ENCODE results near the gene UGT1A8. TPM values are rescaled to one million over a fixed set of nuclear protein-coding genes. Genes with fewer than 3 reads are reported as not detected.
"Not testable (repeated sequence)": the region's sequence is repeated elsewhere in the genome, so short reads cannot be mapped to it uniquely, and the experiment has no call there.

The UGT1A8 gene
- total RNA-seq, 1 experiment from 2014 or later: not detected

DNA sequence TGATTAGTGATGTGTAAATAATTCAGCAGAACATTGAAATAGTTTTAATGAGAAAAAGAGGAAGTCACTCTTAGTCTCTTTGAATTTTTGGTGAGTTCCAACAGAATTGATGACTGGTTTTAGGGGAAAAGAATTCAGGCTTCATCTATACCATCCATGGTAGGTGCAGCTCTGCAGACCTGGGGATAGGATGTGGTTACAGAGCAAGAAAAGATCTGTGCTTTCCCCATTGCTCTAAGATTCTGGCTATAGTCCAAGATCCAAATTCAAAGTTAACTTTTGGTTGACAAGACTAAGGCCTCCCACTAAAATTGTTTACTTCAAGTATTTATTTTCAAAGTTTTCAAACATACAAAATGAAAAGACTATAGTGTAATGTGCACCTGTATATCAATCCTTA lies 22.4 kb downstream of the UGT1A8 start:
- no peak for DNase-seq (ENCODE audit: low spot score)

DNA sequence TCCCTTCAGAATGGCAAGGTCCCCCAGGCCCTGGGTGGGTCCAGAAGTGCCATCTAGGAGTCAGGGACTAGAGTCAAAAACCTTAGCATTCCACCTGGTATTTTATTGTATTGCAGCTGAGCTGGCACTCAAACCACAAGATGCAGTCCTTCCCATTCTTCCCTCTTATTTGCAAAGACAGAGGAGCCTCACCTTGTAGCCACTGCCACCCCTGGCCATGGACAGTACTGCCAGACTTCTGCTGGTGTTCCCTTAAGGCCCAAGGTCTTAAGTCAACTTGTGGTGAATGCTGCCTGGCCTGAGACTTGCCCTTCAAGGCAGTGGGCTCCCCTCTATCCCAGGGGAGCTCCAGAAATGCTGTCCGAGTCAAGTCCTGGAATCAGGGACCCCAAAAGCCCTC lies 25.7 kb downstream of the UGT1A8 start:
- peak; percentile 3 for DNase-seq (ENCODE audit: low spot score)

DNA sequence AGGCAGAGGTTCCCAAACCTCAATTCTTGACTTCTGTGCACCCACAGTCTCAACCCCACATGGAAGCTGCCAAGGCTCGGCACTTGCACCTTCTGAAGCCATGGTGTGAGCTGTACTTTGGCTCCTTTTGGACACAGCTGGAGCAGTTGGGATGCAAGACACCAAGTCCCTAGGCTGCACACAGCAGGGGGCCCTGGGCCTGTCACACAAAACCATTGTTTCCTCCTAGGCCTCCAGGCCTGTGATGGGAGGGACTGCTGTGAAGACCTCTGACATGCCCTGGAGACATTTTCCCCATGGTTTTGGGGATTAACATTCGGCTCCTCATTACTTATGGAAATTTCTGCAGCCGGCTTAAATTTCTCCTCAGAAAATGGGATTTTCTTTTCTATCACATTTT lies 28.6 kb downstream of the UGT1A8 start:
- DNase-seq (ENCODE audit: low spot score): not testable (repeated sequence)

DNA sequence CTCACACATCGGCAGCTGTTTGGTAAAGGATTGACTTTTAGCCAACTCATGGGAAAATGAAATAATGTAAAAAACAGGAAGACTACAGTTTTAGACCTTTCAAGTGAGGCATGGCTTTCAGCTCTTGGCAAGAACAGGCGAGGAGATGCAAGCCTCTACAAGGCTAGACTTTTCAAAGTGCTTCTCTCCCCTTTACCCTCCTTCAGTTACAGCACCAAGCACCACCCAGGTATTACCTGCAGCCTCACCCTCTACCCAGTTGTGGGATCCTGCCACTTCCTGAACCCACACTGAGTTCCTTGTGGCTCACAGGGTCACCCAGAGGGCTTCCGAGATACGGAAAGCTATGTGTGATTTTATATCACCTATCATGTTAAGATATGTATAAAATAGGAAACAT lies 33.5 kb downstream of the UGT1A8 start:
- no peak for DNase-seq (ENCODE audit: low spot score)

DNA sequence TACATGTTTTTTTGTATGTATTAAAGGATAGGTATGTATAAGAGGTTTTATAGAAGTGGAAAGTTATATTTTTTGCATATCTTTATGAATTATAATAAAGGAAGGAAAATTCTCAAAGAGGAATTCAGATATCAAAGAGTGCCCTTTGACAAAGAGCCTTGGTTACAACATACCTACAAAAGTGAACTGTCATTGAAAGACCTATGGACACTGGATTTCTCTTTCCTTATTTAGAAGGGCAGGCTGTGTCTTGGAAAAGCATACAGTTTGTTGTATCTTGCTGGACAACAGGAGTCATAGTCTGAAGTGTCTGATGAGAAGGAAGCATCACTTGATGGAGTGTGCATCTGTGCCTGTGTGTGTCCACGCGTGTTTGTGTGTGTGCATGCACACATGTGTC lies 34.0 kb downstream of the UGT1A8 start:
- DNase-seq (ENCODE audit: low spot score): no peak

DNA sequence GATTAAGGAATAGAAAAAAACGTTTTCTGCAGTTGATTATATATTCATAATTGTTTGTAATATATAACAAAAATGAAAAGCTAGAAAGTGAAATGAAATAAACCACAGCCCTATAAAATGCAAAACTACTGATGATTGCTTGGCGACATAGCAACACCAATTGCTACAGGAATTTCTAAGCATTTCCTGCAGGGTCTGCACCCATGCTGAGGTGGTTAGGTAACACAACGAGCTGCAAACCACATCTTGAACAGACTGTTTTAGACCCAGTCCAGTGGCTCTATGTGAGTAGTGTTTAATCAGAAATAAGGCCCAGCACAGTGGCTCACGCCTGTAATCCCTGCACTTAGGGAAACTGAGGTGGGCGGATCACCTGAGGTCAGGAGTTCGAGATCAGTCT lies 37.1 kb downstream of the UGT1A8 start:
- no peak for DNase-seq (ENCODE audit: low spot score)

DNA sequence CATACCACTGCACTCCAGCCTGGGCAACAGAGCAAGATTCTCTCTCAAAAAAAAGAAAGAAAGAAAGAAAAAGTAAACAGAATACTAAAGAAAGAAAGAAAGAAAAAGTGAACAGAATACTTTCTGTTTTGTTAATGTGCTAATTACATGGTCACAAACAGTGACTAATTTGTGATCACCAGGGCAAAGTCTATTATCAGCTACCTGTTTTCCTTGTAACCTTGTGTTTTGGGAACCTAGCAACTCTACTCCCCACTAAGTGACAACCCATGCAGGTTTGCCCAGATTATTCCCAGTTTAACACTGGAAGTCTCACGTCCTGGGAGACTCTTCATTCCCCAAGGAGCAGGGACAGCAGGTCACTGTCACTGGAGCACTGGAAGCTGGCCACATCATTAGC lies 37.6 kb downstream of the UGT1A8 start:
- DNase-seq (ENCODE audit: low spot score): no peak

DNA sequence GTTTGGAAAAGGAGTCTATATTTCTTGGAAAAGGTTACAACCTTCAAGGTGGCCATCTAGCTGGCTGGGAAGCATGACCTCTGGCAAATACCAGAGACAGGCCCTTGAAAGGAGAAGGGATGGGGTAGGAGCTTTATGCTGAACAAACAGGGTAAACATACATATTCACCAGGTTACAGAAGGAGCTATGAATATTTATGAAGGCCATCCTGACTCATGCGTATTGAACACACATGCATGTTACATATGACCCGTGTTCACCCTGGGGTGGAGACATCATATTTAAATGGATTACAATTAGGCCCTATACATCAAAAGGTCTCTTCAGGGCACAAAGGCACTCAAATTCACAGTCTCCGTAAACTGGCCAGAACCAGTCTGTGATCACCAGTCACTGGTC lies 38.5 kb downstream of the UGT1A8 start:
- DNase-seq (ENCODE audit: low spot score): not testable (repeated sequence)

DNA sequence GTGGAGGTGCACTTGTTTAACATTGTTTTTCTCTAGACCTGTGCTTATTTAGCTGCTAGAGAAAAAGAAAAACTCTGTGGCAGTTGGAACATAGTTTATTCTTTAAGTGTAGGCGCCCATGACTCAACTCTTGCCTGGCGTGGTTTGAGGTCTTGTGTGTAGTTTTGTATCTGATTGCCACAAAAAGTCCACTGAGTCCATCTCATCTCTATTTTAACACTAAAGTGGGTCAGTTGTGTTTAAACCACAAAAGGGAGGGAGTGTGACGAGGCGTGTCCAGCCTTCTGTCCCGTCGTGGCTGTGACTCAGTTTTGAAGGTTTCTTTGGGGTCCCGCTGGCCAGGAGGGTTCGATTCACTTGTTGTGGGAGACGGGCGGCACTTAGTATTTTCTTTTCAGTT lies 39.0 kb downstream of the UGT1A8 start:
- DNase-seq (ENCODE audit: low spot score): no peak

DNA sequence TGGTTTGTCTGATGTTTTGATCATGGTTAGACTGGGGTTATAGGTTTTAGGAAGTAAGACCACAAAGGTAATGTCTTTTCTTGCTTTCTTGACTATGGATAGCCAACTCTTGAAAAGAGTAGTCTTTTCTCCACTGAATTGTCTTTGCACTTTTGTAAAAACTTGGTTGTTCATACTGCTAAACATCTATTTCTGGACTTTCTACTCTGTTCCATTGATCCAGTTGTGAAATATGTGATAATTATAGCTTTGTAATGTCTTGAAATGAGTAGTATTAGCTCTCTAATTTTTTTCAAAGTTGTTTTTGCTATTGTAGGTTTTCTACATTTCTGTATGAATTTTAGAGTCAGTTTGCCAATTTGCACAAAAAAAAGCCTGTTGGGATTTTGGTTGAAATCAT lies 41.2 kb downstream of the UGT1A8 start:
- DNase-seq (ENCODE audit: low spot score): no peak

DNA sequence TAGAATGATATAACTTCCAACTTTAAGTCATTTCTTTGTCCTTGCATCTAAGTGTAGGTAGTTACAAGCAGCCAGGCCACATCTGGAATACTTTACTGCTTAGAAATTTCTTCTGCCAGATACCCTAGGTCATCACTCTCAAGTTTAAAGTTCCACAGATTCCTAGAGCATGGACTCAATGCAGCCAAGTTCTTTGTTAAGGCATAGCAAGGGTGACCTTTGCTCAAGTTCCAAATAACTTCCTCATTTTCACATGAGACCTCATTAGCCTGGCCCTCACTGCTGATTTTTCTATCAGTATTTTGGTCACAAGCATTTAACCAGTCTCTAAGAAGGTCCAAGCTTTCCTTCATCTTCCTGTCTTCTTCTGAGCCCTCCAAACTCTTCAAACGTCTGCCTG lies 46.5 kb downstream of the UGT1A8 start:
- DNase-seq (ENCODE audit: low spot score): no peak

DNA sequence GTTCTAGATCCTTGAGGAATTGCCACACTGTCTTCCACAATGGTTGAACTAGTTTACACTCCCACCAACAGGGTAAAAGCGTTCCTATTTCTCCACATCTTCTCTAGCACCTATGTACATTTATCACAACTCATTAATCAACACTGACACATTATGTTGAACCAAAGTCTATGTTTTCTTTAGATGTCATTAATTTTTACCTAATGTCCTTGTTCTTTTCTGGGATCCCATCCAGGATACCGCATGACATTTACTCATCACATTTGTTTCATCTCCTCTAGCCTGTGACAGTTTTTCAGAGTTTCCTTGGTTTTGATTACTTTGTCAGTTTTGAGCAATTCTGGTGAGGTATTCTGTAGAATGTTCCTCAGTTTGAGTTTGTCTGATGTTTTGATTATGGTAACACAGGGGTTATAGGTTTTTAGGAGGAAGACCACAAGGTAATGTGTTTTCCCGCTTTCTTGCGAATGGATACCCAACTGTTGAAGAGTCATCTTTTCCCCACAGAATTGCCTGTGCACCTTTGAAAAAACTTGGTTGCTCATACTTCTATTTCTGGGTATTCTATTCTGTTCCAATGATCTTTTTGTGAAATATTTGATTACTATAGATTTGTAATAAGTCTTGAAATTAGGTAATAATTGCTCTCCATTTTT lies 51.3 kb downstream of the UGT1A8 start:
- peak; percentile 57 for DNase-seq (ENCODE audit: low spot score)

DNA sequence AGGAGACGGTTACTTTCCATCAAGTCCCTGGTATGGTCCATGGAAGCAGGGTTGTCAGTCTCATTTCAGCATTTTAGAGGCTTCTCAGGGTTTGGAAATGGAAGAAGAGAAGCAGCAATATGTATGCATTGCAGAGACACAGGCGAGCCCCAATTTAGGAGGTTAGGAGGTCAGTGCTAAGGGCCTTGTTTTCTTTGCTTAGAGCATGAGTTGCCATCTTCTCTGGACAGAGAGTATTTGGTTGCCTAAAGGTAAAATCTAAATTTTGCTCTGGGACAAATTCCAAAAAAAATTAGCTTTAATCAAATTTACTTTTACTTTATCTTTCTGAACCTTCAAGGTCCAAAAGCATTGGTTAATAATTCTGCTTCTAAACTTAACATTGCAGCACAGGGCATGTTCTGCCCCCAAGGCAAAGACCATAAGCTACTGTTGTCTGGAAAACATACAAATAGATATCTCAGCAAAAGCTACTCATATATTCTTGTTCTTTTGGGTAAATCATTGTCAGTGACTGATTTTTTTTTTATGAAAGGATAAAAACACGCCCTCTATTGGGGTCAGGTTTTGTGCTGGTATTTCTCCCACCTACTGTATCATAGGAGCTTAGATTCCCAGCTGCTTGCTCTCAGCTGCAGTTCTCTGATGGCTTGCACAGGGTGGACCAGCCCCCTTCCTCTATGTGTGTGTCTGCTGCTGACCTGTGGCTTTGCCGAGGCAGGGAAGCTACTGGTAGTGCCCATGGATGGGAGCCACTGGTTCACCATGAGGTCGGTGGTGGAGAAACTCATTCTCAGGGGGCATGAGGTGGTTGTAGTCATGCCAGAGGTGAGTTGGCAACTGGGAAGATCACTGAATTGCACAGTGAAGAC lies 54.1 kb downstream of the UGT1A8 start, which contains the start of gene UGT1A9:
TSS of gene UGT1A9 (plus strand) at position 609 of the 872 bp plus-strand sequence. CDS start at position 646, 37 bp downstream.
- DNase-seq (ENCODE audit: low spot score): no peak

DNA sequence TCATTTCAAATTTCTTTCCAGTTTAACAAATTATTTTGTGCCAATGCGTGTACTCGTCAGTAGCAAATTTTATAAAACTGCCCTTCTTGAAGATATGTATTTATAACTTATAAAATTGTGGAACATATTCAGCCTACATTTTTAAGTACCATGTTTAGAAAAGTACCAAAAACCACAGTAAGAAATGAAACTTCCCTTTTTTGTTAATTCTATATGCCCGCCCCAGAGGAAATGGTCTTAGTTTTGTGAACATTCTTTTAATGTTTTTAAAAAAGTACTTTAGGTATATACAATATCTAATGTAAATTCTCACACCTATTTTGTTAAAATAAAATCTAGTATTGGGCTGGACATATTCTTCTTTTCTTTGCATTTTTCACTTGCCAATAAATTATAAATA lies 55.5 kb downstream of the UGT1A8 start:
- no peak for DNase-seq (ENCODE audit: low spot score)

DNA sequence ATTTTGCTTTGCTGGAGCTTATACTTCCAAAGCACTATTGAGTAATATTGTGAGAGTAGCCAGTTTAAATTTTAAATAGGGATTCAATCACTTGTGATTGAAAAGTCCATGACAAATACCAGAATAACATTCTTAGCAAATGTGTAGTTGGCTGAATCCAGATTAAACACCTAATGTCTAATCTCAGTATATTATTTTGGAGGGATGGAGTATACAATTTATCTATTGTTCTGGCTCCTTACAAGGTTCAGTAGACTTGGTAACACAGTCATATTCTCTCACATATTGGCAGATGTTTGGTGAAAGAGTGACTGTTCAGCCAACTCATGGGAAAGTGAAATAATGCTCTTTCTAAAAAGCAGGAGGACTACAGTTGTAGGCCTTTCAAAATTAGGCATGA lies 56.5 kb downstream of the UGT1A8 start:
- no peak for DNase-seq (ENCODE audit: low spot score)

DNA sequence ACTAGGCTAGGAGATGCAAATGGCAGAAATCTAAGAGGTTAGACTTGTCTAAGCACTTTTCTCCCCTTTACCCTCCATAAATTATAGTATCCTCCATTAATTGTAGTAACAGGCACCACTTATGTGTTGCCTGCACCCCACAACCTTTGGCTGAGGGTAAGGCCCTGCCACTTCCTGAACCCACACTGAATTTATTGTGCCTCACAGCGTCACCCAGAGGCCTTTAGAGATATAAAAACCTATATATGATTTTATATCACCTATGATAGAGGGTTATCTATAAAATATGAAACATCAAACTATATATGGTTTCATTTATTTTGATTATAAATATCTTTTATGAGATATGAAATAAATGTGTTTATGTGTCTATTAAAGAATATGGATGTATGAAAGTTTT lies 56.9 kb downstream of the UGT1A8 start:
- no peak for DNase-seq (ENCODE audit: low spot score)

DNA sequence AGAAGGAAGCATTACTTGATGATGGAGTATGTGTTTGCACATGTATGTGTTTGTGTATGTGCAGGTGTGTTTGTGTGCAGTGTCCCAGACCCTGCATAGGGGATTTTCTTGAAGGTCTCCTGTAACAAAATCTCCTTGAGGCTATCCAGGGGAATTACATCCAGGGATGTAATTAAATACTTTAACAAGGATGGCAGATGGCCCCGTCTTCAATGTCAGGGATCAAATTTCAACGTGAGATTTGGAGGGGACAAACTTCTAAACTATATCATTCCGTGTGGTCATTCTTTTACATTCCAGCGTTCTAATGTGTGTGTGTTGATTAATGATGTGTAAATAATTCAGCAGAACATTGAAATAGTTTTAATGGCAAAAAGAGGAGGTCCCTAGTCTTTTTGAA lies 57.6 kb downstream of the UGT1A8 start:
- no peak for DNase-seq (ENCODE audit: low spot score)

DNA sequence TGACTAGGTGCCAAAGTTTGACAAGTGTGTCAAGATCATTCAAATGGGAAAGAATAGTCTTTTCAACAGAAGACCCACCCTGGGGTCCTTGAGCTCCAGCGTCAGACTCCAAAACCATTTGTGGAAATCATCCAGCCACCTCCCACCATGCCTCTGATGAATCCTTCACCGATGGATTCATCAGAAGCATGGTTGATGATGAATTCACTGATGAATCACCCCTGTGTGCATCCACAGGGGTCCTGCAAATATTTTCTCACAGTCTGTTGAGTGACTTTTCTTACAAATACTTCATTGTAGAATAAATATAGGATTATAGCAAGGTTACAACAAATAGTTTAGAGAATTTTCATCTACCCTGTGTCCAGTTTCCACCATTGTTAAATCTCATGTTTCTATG lies 58.6 kb downstream of the UGT1A8 start:
- DNase-seq (ENCODE audit: low spot score): peak; percentile 51

DNA sequence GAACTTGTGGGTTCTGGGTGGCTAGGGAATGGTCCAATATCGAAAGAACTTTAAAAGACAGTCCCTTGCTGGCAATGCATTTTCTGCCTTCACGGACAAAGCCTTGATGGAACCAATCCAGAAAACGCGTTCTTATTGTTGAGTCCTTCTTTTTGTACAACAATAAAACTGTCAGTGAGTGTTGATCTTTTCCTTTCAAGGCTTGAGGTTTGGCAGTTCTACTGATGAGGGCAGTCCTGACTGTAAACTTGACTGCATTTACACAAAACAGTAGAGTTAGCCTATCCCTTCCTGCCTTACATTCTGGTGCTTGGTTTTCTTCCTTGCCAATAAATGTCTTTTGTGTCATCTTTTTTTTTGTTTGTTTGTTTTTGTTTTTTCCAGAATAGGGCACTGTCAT lies 61.8 kb downstream of the UGT1A8 start:
- DNase-seq (ENCODE audit: low spot score): peak; percentile 16

DNA sequence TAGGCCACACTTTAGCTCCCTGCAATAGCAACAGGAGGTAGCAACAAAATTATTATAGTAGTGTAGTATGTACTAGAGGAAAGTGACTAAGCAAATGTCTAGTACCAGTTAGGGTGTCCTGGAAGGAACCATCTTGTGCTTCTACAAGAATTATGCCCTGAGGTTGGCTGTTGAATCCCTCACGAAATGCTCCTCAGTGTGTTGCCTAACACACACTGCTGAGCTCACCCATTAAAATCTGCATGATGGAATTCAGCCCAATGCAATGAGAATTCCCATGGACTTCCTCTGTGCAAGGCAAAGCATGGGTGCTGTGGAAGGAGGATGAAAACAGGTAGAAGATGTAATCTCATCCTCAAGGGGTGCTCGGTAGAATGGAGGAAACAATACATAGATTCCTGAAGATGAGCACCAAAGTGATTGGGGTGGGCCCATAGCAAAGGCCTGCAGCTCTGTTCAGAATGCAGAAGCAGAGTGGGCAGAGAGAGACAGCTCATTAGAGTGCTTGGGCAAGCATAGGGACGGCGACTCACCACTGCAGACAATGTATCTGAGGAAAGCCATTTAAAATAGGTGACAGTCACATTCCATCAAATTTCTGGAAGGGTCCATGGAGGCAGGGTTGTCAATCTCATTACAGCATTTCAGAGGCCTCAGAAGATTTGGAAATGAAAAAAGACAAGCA lies 63.1 kb downstream of the UGT1A8 start:
- DNase-seq (ENCODE audit: low spot score): no peak

DNA sequence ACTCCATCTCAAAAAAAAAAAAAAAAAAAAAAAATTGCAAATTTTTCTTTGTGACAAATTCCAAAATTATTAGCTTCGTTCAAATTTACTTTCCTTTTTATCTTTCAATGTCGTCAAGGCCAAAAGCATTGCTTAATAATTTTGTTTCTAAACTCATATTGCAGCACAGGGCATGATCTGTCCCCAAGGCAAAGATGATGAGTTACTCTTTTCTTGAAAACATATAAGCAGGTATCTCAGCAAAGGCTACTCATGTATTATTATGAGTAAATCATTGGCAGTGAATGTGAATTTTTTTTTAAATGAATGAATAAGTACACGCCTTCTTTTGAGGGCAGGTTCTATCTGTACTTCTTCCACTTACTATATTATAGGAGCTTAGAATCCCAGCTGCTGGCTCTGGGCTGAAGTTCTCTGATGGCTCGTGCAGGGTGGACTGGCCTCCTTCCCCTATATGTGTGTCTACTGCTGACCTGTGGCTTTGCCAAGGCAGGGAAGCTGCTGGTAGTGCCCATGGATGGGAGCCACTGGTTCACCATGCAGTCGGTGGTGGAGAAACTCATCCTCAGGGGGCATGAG lies 64.2 kb downstream of the UGT1A8 start, which contains the start of gene UGT1A7:
TSS of gene UGT1A7 (plus strand) at position 381 of the 579 bp plus-strand sequence. CDS start at position 418, 37 bp downstream.
- DNase-seq (ENCODE audit: low spot score): no peak

DNA sequence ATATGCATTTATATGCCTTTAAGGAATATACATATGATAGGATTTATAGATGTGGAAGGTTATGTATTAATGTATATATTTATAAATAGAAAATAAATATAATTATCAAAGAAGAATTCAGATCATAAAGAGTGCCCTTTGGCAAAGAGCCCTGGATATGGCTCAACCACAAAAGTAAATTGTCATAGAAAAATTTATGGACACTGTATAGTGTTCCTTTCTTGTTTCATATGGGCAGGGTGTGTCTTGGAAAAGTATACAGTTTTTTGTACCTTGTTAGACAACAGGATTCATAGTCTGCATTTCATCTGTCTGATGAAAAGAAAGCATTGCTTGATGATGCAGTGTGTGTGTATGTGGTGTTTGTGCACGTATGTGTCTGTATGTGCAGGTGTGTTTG lies 67.2 kb downstream of the UGT1A8 start:
- no peak for DNase-seq (ENCODE audit: low spot score)
